Thyroid gland (tissue), 4 donors: ENCODE measurements around the gene NR2C1.
"Not testable (repeated sequence)": the region's sequence is repeated elsewhere in the genome, so short reads cannot be mapped to it uniquely, and the experiment has no call there.

Source experiments
- POLR2A ChIP-seq, 2 donors: fragments of 450-650 bp; IDR thresholded peaks; one replicate each; pipeline ENCODE4 v1.6.1; 2017; ENCODE audit warnings: antibody characterized with exemption in 2 of 2, mild to moderate bottlenecking in 2 of 2, moderate library complexity in 1 of 2
- TF ChIP-seq, protein P1 (sequence below), 6 experiments: fragments of 200-600 bp in 3 of 6; fragments of 450-650 bp in 3 of 6; sonication (generic) in 3 of 6; IDR thresholded peaks; one replicate each; pipeline ENCODE4 v1.5.1; 2016 to 2019; ENCODE audit warnings: antibody characterized with exemption in 6 of 6, mild to moderate bottlenecking in 2 of 6, inconsistent platforms in 1 of 6, moderate library complexity in 1 of 6

- TF ChIP-seq POLR2A (IDR thresholded peaks at IDR 0.05): not testable (repeated sequence)
- TF ChIP-seq, protein P1, sequence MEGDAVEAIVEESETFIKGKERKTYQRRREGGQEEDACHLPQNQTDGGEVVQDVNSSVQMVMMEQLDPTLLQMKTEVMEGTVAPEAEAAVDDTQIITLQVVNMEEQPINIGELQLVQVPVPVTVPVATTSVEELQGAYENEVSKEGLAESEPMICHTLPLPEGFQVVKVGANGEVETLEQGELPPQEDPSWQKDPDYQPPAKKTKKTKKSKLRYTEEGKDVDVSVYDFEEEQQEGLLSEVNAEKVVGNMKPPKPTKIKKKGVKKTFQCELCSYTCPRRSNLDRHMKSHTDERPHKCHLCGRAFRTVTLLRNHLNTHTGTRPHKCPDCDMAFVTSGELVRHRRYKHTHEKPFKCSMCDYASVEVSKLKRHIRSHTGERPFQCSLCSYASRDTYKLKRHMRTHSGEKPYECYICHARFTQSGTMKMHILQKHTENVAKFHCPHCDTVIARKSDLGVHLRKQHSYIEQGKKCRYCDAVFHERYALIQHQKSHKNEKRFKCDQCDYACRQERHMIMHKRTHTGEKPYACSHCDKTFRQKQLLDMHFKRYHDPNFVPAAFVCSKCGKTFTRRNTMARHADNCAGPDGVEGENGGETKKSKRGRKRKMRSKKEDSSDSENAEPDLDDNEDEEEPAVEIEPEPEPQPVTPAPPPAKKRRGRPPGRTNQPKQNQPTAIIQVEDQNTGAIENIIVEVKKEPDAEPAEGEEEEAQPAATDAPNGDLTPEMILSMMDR (IDR thresholded peaks at IDR 0.05): not testable (repeated sequence)
These were observed 22.4 kb upstream of the NR2C1 start for GRCh38 chr12:95095866-95096265.
